Right lobe of liver (tissue), 4 donors: ENCODE measurements around the gene YWHAB.

Experiments
- CTCF ChIP-seq, 4 donors: fragments of 200-600 bp in 3 of 4; fragments of 450-650 bp in 1 of 4; IDR thresholded peaks; one replicate each; pipeline versions ENCODE4 v1.5.1 to v1.8.0; 2016 to 2022; ENCODE audit warnings: antibody characterized with exemption in 4 of 4, mild to moderate bottlenecking in 2 of 4
- POLR2A ChIP-seq: fragments of 450-650 bp; IDR thresholded peaks from one replicate; pipeline ENCODE4 v1.6.1; 2017; ENCODE audit warnings: antibody characterized with exemption, mild to moderate bottlenecking
- donor health status: DM: no; HTN: no; CAD: no.
- donor health status: DM: no; HTN: no; CAD: no.
- donor health status: DM: no; HTN: yes; CAD: no.

- no peak for TF ChIP-seq CTCF (IDR thresholded peaks at IDR 0.05)
- TF ChIP-seq POLR2A: no peak
Measured at GRCh38 chr20:44897133-44897532, 11.6 kb downstream of the YWHAB start.
